ENCODE results near the gene GIMAP2. TPM values are rescaled to one million over a fixed set of nuclear protein-coding genes. Genes with fewer than 3 reads are reported as not detected.

Gene GIMAP2
- total RNA-seq, 2 experiments from 2014 or later = 30.0 to 40.1 TPM

DNA sequence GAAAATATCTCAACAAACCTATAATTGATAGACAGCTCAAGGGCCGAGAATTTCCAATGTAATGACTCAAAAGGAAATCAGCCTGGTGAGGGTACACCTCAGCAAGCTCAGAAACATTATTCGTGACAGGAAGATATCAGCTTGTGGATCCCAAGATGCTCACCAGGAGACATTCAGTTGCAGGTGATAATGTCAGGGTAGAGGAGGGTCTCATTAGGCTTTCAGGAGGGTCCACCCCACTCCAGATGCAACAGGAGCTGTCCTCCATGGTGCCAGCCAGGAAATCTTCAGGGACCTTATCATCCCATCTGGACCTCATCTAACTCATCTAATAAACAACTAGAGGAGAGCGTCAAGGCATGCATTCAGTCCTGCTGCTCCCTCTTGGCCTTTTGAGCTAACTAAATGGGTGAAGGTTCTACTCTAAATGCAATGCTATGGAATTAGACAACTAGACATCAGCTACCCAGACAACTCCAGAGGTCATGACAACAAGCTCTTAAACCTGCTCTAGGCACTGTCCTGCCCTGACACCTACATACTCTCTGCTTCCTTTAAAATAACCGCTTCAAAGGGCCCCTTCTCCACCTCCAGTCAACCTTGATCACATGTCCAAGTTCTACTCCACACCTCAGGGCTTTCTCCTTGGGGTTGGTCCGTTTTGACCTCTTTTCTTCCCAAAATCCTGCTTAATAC is 47.4 kb downstream of the GIMAP2 start:
- DNase-seq = no peak

DNA sequence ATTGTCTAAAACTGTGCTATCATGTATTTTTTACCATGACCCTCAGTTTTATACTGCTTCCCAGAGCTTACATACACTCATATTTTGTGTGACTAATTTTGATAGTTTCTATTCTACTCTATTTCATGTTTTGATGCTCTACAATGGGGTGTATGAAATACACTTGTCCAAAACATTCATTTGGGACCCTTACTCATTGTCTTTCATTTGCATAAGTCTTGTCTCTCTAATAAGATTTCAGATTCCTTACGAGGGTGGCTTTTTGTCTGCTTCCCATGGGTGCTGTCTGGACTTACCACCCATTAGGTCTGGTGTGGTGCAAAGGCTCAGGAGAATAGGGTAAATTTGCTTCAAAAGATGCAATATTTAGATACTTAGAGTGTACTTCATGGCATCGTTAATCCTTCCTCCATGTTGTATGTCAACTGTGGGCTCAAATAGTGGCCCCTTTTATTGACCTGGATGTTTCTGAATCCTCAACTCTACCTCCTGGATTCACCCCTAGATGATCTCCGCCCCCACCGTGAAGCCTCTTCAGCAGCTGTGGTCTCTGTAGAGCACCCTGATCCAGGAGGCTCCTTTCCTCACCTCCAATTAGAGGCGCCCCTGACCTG is 48.1 kb downstream of the GIMAP2 start:
- H3K36me3 Mint-ChIP-seq (ENCODE audit: low read depth) = peaks cover 20% of the 10 kb centered on the region
- H3K27ac Mint-ChIP-seq = peak overlapping the region; percentile 98
- ChIA-PET CTCF (interaction anchor here (0.9 to 5.3 kb wide), 4 partner anchors 14 to 284 kb away, joined by 3 to 51 read pairs (median 4); partner anchors contain the start of gene GIMAP1), POLR2A (interaction anchor here (0.6 to 1.2 kb wide), 4 partner anchors 11 to 284 kb away, joined by 3 to 4 read pairs (median 4); no protein-coding TSS in a partner anchor)
- peak; percentile 52 for ATAC-seq
- peaks cover 71% of the 10 kb centered on the region for H3K4me1 Mint-ChIP-seq
- H3K9me3 Mint-ChIP-seq (ENCODE audit: low read depth) = peaks cover 3% of the 10 kb centered on the region
- H3K27me3 Mint-ChIP-seq = no peaks in the 10 kb centered on the region
- intact Hi-C loops (cut with DNase I, micrococcal nuclease) = loop anchor here (1.0 to 5.0 kb wide), 8 partner anchors 17 to 1111 kb away; partner anchors contain the start of genes GIMAP1 (in 1 of the 2), GIMAP2 (in 1 of the 2) and GIMAP7 (in 1 of the 2)
- no peak for DNase-seq
- peak overlapping the region; percentile 48 for H3K4me3 Mint-ChIP-seq

More for the DNA sequence above, 47.4 kb downstream of the GIMAP2 start:
- ATAC-seq = peak; percentile 13
- peak overlapping the region; percentile 98 for H3K27ac Mint-ChIP-seq
- ChIA-PET CTCF (interaction anchor here (0.7 to 5.3 kb wide), 9 partner anchors 10 to 294 kb away, joined by 3 to 51 read pairs (median 4); partner anchors contain the start of genes GIMAP1 and GIMAP8), POLR2A (interaction anchor here (0.6 to 1.2 kb wide), 6 partner anchors 12 to 284 kb away, joined by 3 to 8 read pairs (median 4); partner anchors contain the start of gene GIMAP1)
- intact Hi-C loops (cut with DNase I, micrococcal nuclease) = loop anchor here (1.0 to 5.0 kb wide), 10 partner anchors 16 to 1111 kb away; partner anchors contain the start of genes GIMAP1 (in 1 of the 2), GIMAP2 (in 1 of the 2) and GIMAP7 (in 1 of the 2)
- H3K27me3 Mint-ChIP-seq = no peaks in the 10 kb centered on the region
- H3K4me3 Mint-ChIP-seq = peak overlapping the region; percentile 48
- peaks cover 72% of the 10 kb centered on the region for H3K4me1 Mint-ChIP-seq
- peaks cover 10% of the 10 kb centered on the region for H3K9me3 Mint-ChIP-seq (ENCODE audit: low read depth)
- H3K36me3 Mint-ChIP-seq (ENCODE audit: low read depth) = peaks cover 19% of the 10 kb centered on the region

DNA sequence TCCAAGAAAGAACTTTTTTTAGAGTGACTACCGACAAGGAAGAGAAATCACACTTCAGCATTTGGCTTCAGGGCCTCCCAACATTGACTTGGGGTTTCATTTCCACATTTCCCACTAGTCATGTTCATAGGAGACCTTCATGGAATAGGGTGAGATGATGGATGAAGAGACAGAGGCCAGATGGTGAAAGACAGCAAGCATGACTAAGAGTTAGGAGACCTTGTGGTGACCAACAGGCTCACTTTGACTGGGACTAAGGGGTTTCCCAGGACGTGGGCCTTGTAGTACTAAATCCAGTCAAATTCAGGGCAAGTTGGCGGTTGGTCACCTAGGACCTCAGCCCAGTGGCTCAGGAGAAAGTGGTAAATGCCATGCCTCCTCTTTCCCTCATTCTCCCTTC is 48.7 kb downstream of the GIMAP2 start:
- ATAC-seq (peak; percentile 11), DNase-seq (peak; percentile 71)
- H3K4me1 Mint-ChIP-seq = peaks cover 71% of the 10 kb centered on the region
- H3K27me3 Mint-ChIP-seq = no peaks in the 10 kb centered on the region
- peaks cover 1% of the 10 kb centered on the region for H3K9me3 Mint-ChIP-seq (ENCODE audit: low read depth)
- peak overlapping the region; percentile 98 for H3K27ac Mint-ChIP-seq
- CTCF ChIA-PET = interaction anchor here (1.2 kb wide), 1 partner anchor 18 kb away, joined by 5 read pairs; the partner anchor contains the start of gene GIMAP1
- peaks cover 22% of the 10 kb centered on the region for H3K36me3 Mint-ChIP-seq (ENCODE audit: low read depth)
- POLR2A ChIA-PET = interaction anchor here (1.1 kb wide), 1 partner anchor 283 kb away, joined by 4 read pairs; no protein-coding TSS in a partner anchor
- H3K4me3 Mint-ChIP-seq = peak overlapping the region; percentile 48
- intact Hi-C loops (cut with DNase I, micrococcal nuclease) = loop anchor here (5.0 kb wide), 3 partner anchors 47 to 1112 kb away; partner anchors contain the start of gene GIMAP2 (in 1 of the 2)

DNA sequence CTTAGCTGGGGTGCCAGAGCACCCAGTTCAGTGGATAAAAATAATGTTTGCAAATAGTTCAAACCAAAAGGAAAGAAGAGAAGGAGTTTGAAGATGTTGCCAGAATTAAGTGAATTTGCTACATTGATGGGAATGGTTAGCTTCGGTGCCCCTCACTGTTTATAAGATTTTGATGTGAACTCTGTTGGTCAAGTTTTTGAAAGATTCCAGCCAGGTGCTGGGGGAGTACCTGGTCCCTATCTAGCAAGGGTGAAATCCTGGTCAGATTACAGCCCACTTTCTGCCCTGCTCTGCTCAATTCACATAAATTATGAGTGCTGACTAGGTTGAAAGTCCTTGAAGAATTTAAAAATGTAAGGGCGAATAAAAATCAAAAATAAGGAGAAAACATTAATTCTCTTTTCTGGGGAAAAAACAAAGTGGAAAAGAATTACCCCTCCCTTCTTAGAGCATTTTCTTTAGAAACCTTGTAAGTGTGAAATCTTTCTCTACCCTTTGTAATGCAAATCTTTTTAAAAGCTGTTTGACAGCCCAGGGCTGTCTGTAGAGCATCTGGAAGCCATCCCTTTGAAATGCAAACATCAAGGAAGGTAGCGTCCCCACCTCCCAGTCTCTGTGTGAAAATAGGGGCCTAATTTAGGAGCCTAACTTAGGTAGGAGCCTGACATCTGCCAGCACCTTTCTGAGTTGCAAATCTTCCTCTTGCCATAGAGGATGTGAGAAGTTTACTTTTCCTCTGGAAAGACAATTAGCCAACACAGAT is 50.3 kb downstream of the GIMAP2 start:
- intact Hi-C loops (cut with DNase I, micrococcal nuclease) = loop anchor here (2.0 to 5.0 kb wide), 7 partner anchors 115 to 863 kb away; partner anchors contain the start of genes ACTR3C (in 1 of the 2), ATP6V0E2 (in 1 of the 2), GIMAP4 (in 1 of the 2) and GIMAP8 (in 1 of the 2)
- H3K27me3 Mint-ChIP-seq = no peaks in the 10 kb centered on the region
- ATAC-seq = no peak
- H3K4me3 Mint-ChIP-seq = peak overlapping the region; percentile 86
- DNase-seq = no peak
- ChIA-PET POLR2A (no interaction called here), CTCF (interaction anchor here (0.6 to 1.3 kb wide), 5 partner anchors 11 to 250 kb away, joined by 3 to 5 read pairs (median 4); partner anchors contain the start of gene GIMAP1)
- peaks cover 70% of the 10 kb centered on the region for H3K4me1 Mint-ChIP-seq
- H3K36me3 Mint-ChIP-seq (ENCODE audit: low read depth) = peaks cover 29% of the 10 kb centered on the region
- peaks cover 3% of the 10 kb centered on the region for H3K9me3 Mint-ChIP-seq (ENCODE audit: low read depth)
- H3K27ac Mint-ChIP-seq = peak overlapping the region; percentile 98

DNA sequence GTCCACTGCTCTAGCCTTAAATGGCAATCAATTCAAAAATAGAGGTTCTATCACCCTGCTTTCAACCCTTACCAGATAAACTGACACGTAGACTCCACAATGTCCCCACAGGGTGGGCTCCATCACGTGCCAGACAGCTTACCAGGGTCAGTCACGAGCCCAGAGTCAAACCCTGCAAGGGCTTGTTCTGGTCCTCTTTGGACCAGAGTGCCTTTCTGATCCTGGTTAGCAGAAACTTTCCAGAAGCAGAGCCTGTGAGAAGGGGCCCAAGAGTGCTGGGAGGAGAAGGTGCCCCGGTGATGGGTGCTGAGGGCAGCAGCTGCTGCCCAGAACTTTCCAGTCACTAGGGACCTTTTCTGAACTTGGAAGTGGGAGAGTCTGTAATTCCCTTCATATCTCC is 51.4 kb downstream of the GIMAP2 start:
- Mint-ChIP-seq H3K9me3 (ENCODE audit: low read depth) (peaks cover 2% of the 10 kb centered on the region), H3K27me3 (no peaks in the 10 kb centered on the region), H3K27ac (peak overlapping the region; percentile 98), H3K4me1 (peaks cover 73% of the 10 kb centered on the region), H3K4me3 (peak overlapping the region; percentile 86), H3K36me3 (ENCODE audit: low read depth) (peaks cover 40% of the 10 kb centered on the region)
- ChIA-PET POLR2A (interaction anchor here (1.0 to 2.5 kb wide), 3 partner anchors 15 to 51 kb away, joined by 4 to 15 read pairs (median 6); partner anchors contain the start of gene GIMAP2), CTCF (interaction anchor here (0.9 to 3.8 kb wide), 2 partner anchors 10 to 18 kb away, joined by 3 to 23 read pairs; no protein-coding TSS in a partner anchor)
- ATAC-seq = peak; percentile 4
- DNase-seq = no peak
- intact Hi-C loops (cut with DNase I, micrococcal nuclease) = loop anchor here (2.0 to 5.0 kb wide), 7 partner anchors 116 to 865 kb away; partner anchors contain the start of genes ACTR3C (in 1 of the 2), ATP6V0E2 (in 1 of the 2), GIMAP4 (in 1 of the 2) and GIMAP8 (in 1 of the 2)

DNA sequence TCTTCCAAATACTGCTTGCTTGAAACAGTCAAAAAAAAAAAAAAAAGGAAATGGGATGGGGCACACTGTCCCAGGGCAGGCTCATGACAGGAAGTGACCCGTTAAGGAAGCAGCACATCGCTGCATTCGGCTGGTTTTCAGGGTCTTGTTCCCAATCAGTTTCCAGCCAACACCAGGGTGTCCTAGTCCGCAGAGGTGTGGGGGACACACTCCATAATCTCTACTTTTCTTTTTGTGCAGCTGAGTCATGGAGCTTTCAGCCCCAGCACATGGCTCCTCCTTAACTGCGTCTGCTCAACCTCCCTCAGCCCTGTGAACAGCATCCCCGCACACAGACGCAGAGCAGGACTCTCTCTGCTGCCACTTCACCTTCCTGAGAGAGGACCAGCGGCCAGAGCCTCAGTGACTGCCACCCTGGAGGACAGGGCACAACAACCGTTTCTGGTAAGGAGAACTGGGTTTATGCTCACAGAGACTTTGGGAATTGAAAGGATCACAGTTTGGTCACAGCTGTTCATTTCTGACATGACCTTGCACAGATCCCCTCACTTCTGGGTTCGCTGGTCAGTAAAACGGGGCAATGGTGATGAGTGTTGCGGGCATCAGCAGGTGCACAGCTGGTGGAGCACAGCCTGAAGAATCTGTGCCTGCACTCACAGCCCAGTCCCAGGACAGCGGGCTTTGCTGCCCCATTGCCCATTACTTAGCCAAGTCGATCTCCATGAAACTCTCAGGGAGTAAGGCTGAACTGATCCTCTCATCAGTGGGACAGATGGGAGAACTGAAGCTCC is 52.0 kb downstream of the GIMAP2 start, which contains the start of gene GIMAP5:
Gene GIMAP5 (plus strand): TSS at position 154 of the 791 bp plus-strand sequence. CDS start 3,467 bp downstream, outside the sequence.
- Mint-ChIP-seq H3K27ac (peak within 1 kb of the TSS; percentile 98), H3K4me1 (peaks cover 74% of the 10 kb centered on the region), H3K4me3 (peak within 1 kb of the TSS; percentile 86), H3K36me3 (ENCODE audit: low read depth) (peaks cover 46% of the 10 kb centered on the region), H3K9me3 (ENCODE audit: low read depth) (peaks cover 2% of the 10 kb centered on the region), H3K27me3 (no peaks in the 10 kb centered on the region)
- DNase-seq (peak; percentile 75), ATAC-seq (peak; percentile 68)
- intact Hi-C loops (cut with DNase I, micrococcal nuclease) = loop anchor here (1.0 to 5.0 kb wide), 10 partner anchors 18 to 865 kb away; partner anchors contain the start of genes ACTR3C (in 1 of the 2), ATP6V0E2 (in 1 of the 2), GIMAP4 (in 1 of the 2) and GIMAP8 (in 1 of the 2)
- ChIA-PET CTCF (interaction anchor here (0.6 to 3.8 kb wide), 7 partner anchors 10 to 299 kb away, joined by 3 to 23 read pairs (median 4); partner anchors contain the start of gene GIMAP6), POLR2A (interaction anchor here (1.0 to 2.5 kb wide), 5 partner anchors 14 to 288 kb away, joined by 3 to 15 read pairs (median 6); partner anchors contain the start of genes GIMAP2 and GIMAP8)

DNA sequence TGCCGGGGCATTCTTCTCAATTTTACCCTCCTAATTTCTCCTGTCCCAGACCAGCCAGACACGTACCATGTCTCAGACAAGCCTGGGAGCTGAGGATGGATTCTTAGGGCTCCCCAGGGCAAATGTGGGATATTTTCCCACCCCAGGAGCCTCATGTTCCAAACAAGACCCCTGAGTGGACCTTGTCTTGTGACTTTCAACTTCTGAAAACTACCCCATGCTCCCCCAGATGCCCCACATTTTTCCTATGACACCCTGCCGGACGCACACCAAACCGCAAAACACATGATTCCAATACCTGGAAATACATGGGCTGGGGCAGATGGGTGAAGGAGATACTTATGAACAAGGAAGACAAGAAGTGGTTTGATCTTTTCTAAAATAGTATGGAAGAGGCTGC is 52.6 kb downstream of the GIMAP2 start:
- intact Hi-C loops (cut with DNase I, micrococcal nuclease) = loop anchor here (1.0 to 5.0 kb wide), 9 partner anchors 17 to 866 kb away; partner anchors contain the start of genes ACTR3C (in 1 of the 2), ATP6V0E2 (in 1 of the 2), GIMAP4 (in 1 of the 2) and GIMAP8 (in 1 of the 2)
- POLR2A ChIA-PET = interaction anchor here (0.8 to 2.5 kb wide), 6 partner anchors 14 to 289 kb away, joined by 3 to 15 read pairs (median 4); partner anchors contain the start of genes GIMAP2 and GIMAP8
- ATAC-seq (no peak), DNase-seq (peak; percentile 52)
- H3K4me1 Mint-ChIP-seq = peaks cover 74% of the 10 kb centered on the region
- H3K36me3 Mint-ChIP-seq (ENCODE audit: low read depth) = peaks cover 52% of the 10 kb centered on the region
- H3K27ac Mint-ChIP-seq = peak overlapping the region; percentile 98
- H3K4me3 Mint-ChIP-seq = peak overlapping the region; percentile 86
- H3K9me3 Mint-ChIP-seq (ENCODE audit: low read depth) = peaks cover 2% of the 10 kb centered on the region
- CTCF ChIA-PET = interaction anchor here (0.6 to 3.8 kb wide), 9 partner anchors 10 to 1543 kb away, joined by 3 to 23 read pairs (median 4); partner anchors contain the start of genes GIMAP6 and ZNF282
- no peaks in the 10 kb centered on the region for H3K27me3 Mint-ChIP-seq

DNA sequence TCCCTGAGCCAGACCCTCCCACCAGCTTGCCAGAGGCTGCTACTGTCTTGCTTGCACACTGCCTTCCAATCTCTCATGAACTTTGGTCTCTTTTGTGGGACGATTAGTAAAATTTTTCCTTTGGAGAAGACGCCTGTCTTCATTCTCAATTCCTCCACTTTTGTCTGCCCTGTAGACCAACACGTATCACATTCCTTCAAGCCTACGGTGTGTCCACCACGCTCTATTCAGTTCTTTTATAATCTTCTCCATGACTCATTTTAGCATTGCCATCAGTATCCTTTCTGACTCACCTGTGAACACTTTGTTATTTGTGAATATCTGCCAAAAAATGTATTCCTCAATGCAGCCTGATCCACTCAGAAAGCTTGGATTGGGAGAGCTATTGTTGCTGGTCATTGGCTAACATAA is 53.1 kb downstream of the GIMAP2 start:
- no peaks in the 10 kb centered on the region for H3K27me3 Mint-ChIP-seq
- H3K4me3 Mint-ChIP-seq = peak overlapping the region; percentile 86
- peak; percentile 33 for ATAC-seq
- peaks cover 74% of the 10 kb centered on the region for H3K4me1 Mint-ChIP-seq
- H3K27ac Mint-ChIP-seq = peak overlapping the region; percentile 98
- intact Hi-C loops (cut with DNase I, micrococcal nuclease) = loop anchor here (1.0 to 5.0 kb wide), 9 partner anchors 17 to 866 kb away; partner anchors contain the start of genes ACTR3C (in 1 of the 2), ATP6V0E2 (in 1 of the 2), GIMAP4 (in 1 of the 2) and GIMAP8 (in 1 of the 2)
- H3K9me3 Mint-ChIP-seq (ENCODE audit: low read depth) = peaks cover 2% of the 10 kb centered on the region
- DNase-seq = no peak
- peaks cover 57% of the 10 kb centered on the region for H3K36me3 Mint-ChIP-seq (ENCODE audit: low read depth)
- ChIA-PET CTCF (interaction anchor here (0.6 to 3.8 kb wide), 9 partner anchors 10 to 1543 kb away, joined by 3 to 23 read pairs (median 4); partner anchors contain the start of genes GIMAP6 and ZNF282), POLR2A (interaction anchor here (0.8 to 2.5 kb wide), 5 partner anchors 13 to 290 kb away, joined by 3 to 15 read pairs (median 6); partner anchors contain the start of gene GIMAP2)

Data from activated CD4-positive, alpha-beta T cell treated with anti-CD3 and anti-CD28 coated beads for 36 hours (primary cell).